Endothelial cell (in vitro differentiated cells): Measurements from ENCODE around the gene APBA2. TPM values are rescaled to one million over a fixed set of nuclear protein-coding genes. Genes with fewer than 3 reads are reported as not detected.

Source experiments
- DNase-seq: peaks from one replicate; pipeline ENCODE4 v3.0.0; 2021; ENCODE audit warnings: low spot score
- H3K27ac Mint-ChIP-seq: one replicate; pipeline ENCODE4 v1.8.0; 2021; ENCODE audit warnings: mixed read lengths, inconsistent platforms; ENCODE audit not compliant: unreplicated experiment
- H3K27me3 Mint-ChIP-seq: one replicate; pipeline ENCODE4 v1.8.0; 2021; ENCODE audit warnings: mild to moderate bottlenecking, moderate library complexity, mixed read lengths, inconsistent platforms; ENCODE audit not compliant: unreplicated experiment
- H3K36me3 Mint-ChIP-seq: one replicate; pipeline ENCODE4 v1.8.0; 2021; ENCODE audit warnings: mild to moderate bottlenecking, low read depth, mixed read lengths, inconsistent platforms; ENCODE audit not compliant: unreplicated experiment
- H3K4me1 Mint-ChIP-seq: one replicate; pipeline ENCODE4 v1.8.0; 2021; ENCODE audit warnings: mild to moderate bottlenecking, mixed read lengths, inconsistent platforms; ENCODE audit not compliant: unreplicated experiment
- H3K4me3 Mint-ChIP-seq: one replicate; pipeline ENCODE4 v1.8.0; 2021; ENCODE audit warnings: mild to moderate bottlenecking, mixed read lengths, inconsistent platforms; ENCODE audit not compliant: unreplicated experiment
- H3K9me3 Mint-ChIP-seq: one replicate; pipeline ENCODE4 v1.8.0; 2021; ENCODE audit warnings: mixed read lengths, inconsistent platforms; ENCODE audit not compliant: unreplicated experiment
- total RNA-seq: library from RNA; stranded (reverse); fragmentation: NEBNext Ultra II Directional; extraction: Animal tissue kit (Norgen Biotek cat#: 25700); gene quantifications from one replicate; pipeline ENCODE4 v1.2.1, GENCODE V29; 2021; ENCODE audit not compliant: unreplicated experiment
- TF ChIP-seq, protein P1 (sequence below): fragments of 200-600 bp; sonication (generic); IDR thresholded peaks from one replicate; pipeline ENCODE4 v1.5.0; 2021; ENCODE audit warnings: antibody characterized with exemption; ENCODE audit not compliant: unreplicated experiment

APBA2 gene
- total RNA-seq, 1 donor from 2014 or later = 33.1 TPM

DNA sequence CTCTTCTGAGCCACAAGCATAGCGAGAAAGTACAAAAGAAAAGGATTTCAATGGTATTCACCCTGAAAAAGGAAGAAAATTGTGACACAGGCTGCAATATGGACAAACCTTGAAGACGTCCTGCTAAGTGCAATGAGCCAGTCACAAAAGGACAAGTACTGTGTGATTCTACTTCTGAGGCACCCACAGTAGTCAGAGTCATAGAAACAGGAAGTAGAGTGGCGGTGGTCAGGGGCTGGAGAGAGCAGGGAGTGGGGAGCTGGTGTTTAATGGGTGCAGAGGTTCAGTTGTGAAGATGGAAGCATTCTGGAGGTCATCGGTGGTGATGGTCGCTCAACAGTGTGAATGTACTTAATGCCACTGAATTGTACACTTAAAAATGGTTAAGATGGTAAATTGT is 180.5 kb downstream of the APBA2 start:
- Mint-ChIP-seq H3K4me3 (no peak overlapping the region), H3K9me3 (no peaks in the 10 kb centered on the region), H3K27me3 (peaks cover 5% of the 10 kb centered on the region), H3K4me1 (no peaks in the 10 kb centered on the region), H3K36me3 (no peaks in the 10 kb centered on the region), H3K27ac (no peak overlapping the region)
- TF ChIP-seq, protein P1, sequence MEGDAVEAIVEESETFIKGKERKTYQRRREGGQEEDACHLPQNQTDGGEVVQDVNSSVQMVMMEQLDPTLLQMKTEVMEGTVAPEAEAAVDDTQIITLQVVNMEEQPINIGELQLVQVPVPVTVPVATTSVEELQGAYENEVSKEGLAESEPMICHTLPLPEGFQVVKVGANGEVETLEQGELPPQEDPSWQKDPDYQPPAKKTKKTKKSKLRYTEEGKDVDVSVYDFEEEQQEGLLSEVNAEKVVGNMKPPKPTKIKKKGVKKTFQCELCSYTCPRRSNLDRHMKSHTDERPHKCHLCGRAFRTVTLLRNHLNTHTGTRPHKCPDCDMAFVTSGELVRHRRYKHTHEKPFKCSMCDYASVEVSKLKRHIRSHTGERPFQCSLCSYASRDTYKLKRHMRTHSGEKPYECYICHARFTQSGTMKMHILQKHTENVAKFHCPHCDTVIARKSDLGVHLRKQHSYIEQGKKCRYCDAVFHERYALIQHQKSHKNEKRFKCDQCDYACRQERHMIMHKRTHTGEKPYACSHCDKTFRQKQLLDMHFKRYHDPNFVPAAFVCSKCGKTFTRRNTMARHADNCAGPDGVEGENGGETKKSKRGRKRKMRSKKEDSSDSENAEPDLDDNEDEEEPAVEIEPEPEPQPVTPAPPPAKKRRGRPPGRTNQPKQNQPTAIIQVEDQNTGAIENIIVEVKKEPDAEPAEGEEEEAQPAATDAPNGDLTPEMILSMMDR = no peak
- DNase-seq = no peak

DNA sequence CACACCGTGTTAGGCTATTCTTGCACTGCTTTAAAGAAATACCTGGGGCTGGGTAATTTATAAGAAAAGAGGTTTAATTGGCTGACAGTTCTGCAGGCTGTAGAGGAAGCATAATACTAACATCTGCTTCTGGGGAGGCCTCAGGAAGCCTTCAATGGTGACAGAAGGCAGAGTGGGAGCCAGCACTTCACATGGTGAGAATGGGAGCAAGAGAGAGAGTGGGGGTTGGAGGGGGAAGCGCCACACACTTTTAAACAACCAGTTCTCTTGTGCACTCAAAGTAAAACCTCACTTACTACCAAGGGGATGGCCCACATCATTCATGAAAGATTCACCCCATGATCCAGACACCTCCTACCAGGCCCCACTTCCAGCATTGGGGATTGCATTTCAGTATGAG is 181.1 kb downstream of the APBA2 start:
- Mint-ChIP-seq H3K27ac (no peak overlapping the region), H3K36me3 (no peaks in the 10 kb centered on the region), H3K4me3 (no peak overlapping the region), H3K27me3 (peaks cover 7% of the 10 kb centered on the region), H3K9me3 (no peaks in the 10 kb centered on the region), H3K4me1 (no peaks in the 10 kb centered on the region)
- TF ChIP-seq, protein P1 = no peak
- DNase-seq = no peak

DNA sequence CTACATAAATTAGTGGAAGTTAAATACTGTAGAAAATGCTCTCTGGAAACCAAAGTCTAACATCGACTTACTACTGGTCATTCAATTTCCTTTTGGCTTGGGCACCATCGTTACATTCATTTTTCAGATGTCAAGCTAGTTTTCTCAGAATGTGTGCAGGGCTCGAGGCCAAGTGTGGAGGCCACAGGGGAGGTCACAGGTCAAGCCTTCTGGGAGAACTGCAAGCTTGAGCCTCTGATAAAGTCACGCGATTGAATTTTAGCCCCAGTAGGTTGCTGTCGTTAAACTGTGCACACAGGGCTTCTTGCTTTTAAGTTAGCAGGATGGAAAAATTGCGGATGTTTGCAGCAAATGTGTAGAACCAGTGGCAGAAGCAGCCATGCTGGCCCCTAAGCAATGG is 182.2 kb downstream of the APBA2 start:
- H3K27me3 Mint-ChIP-seq = peaks cover 7% of the 10 kb centered on the region

DNA sequence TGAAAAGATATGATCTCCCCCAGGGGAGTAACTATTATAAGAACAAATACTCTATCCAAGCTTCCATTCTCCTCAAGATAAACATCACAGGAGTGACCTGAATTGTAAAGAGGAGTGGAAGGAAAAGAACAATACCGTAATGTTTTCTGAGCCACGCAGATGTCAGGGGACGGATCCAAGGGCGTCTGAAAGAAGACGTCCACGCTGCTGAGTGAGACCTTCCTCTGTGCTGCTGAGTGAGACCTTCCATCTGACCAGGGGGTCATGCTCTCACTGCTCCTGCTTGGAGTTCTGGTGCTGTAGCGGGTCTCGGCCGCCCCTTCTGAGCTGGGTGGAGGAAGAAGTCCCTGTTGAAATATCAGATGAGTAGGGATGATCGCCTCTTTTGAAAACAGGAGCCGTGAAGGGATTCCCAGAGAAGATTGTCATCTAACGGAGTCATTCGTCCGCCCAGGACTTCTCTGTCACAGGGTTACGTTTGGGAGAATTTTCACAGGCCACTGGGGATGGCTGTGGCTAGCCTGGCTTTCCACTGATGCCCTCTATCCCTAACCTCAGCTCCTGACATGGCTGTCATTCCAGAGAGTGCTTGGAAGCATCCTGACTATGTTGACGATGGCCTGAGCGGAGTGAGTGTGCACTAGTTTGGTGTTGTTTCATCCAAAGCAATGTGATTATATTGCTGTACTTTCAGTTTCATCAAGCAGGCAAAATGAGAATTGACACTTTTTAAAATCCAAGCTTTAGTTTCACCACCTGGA is 184.9 kb downstream of the APBA2 start:
- peaks cover 2% of the 10 kb centered on the region for H3K27me3 Mint-ChIP-seq
- H3K27ac Mint-ChIP-seq = peak overlapping the region; percentile 31
- no peak for DNase-seq
- no peaks in the 10 kb centered on the region for H3K4me1 Mint-ChIP-seq
- no peak overlapping the region for H3K4me3 Mint-ChIP-seq
- H3K9me3 Mint-ChIP-seq = no peaks in the 10 kb centered on the region
- TF ChIP-seq, protein P1 = no peak
- no peaks in the 10 kb centered on the region for H3K36me3 Mint-ChIP-seq

More for the DNA sequence above, 182.2 kb downstream of the APBA2 start:
- Mint-ChIP-seq H3K4me1 (no peaks in the 10 kb centered on the region), H3K36me3 (no peaks in the 10 kb centered on the region), H3K27ac (no peak overlapping the region), H3K4me3 (no peak overlapping the region), H3K9me3 (no peaks in the 10 kb centered on the region)
- no peak for DNase-seq
- TF ChIP-seq, protein P1 = no peak

DNA sequence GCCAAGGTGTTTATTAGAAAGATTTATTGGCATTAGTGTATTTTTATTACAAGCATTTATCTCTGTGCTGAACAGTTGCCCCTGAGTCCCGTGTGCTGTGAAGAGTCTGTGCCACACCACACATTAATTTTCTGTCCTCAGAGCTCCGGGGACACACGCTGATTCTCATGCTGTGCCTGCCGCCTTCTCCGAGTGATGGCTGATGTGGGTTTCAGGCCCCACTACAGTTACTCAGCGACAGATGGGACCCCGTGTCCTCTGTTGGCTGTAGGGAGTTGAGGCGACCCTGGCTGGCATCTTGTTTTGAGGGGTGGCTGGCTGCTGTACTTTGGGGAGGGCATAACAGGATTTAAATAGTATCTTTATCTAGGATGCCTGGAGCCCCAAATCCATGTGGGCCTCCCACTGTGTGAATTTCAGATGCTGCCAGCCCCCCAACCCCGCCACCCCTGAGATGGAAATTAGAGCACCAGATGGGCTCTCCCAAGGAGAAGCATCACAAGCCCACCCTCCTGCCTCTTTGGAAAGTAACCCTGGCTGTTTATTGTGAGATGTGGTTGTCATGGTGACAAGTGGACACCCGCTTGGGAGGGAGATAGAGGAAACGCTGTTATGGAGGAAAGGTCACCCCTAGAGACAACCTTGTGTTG is 185.6 kb downstream of the APBA2 start:
- Mint-ChIP-seq H3K4me3 (no peak overlapping the region), H3K27me3 (peaks cover 2% of the 10 kb centered on the region), H3K4me1 (no peaks in the 10 kb centered on the region), H3K36me3 (peaks cover 2% of the 10 kb centered on the region), H3K9me3 (no peaks in the 10 kb centered on the region), H3K27ac (no peak overlapping the region)
- DNase-seq = no peak
- TF ChIP-seq, protein P1 = no peak
